CD4-positive, alpha-beta T cell (primary cell): ENCODE results near the gene MYH7B. TPM values are rescaled to one million over a fixed set of nuclear protein-coding genes. Genes with fewer than 3 reads are reported as not detected.

Experiments
- ATAC-seq: fragments of 200-7000 bp; cut with Tn5 transposase; one replicate; pipeline ENCODE4 v1.10.0; 2022; ENCODE audit warnings: mild to moderate bottlenecking; ENCODE audit not compliant: poor library complexity
- CTCF ChIA-PET: fragments of 350-600 bp; sonication (Branson Sonifier 250); formaldehyde crosslinking; loops from one replicate; lab custom pipeline; 2021; ENCODE audit warnings: antibody characterized with exemption, inconsistent platforms; lab: Charles Lee
- POLR2A ChIA-PET: fragments of 350-600 bp; sonication (Branson Sonifier 250); formaldehyde crosslinking; loops from one replicate; lab custom pipeline; 2021; ENCODE audit warnings: antibody characterized with exemption, inconsistent platforms; lab: Charles Lee
- DNase-seq, 14 experiments: peaks; one replicate each; pipeline ENCODE4 v3.0.0-alpha.2; 2013 to 2020; ENCODE audit warnings: mixed read lengths in 2 of 14
- H3K27ac ChIP-seq, 2 donors: one replicate each; pipeline versions ENCODE4 v1.5.1 to v1.7.0; 2013; ENCODE audit warnings: low read length in 2 of 2, low read depth in 1 of 2, mild to moderate bottlenecking in 1 of 2
- H3K27me3 ChIP-seq, 2 experiments: 1 replicate in 1 of 2; 2 replicates in 1 of 2; pipeline versions ENCODE4 v1.6.1 to v1.7.0; 2013; ENCODE audit warnings: low read length in 2 of 2, control low read depth in 1 of 2, mild to moderate bottlenecking in 1 of 2, moderate library complexity in 1 of 2; ENCODE audit not compliant: insufficient read depth in 2 of 2, control insufficient read depth in 1 of 2
- H3K36me3 ChIP-seq: one replicate; pipeline ENCODE4 v1.6.1; 2013; ENCODE audit warnings: low read length, control low read depth; ENCODE audit not compliant: insufficient read depth
- H3K4me1 ChIP-seq: one replicate; pipeline ENCODE4 v1.6.1; 2013; ENCODE audit warnings: low read length, control low read depth; ENCODE audit not compliant: insufficient read depth
- H3K4me3 ChIP-seq: one replicate; pipeline ENCODE4 v1.5.1; 2013; ENCODE audit warnings: mild to moderate bottlenecking, low read length, moderate library complexity
- H3K9me3 ChIP-seq, 2 experiments: 1 replicate in 1 of 2; 2 replicates in 1 of 2; pipeline versions ENCODE4 v1.6.1 to v1.7.0; 2013; ENCODE audit warnings: low read length in 2 of 2, mild to moderate bottlenecking in 2 of 2, control low read depth in 1 of 2, moderate library complexity in 1 of 2; ENCODE audit not compliant: control insufficient read depth in 1 of 2, insufficient read depth in 1 of 2
- H3K27ac Mint-ChIP-seq: one replicate; pipeline ENCODE4 v1.8.0; 2020; ENCODE audit warnings: mixed read lengths
- H3K27me3 Mint-ChIP-seq: one replicate; pipeline ENCODE4 v1.8.0; 2021; ENCODE audit warnings: mixed read lengths
- H3K36me3 Mint-ChIP-seq: one replicate; pipeline ENCODE4 v1.8.0; 2021; ENCODE audit warnings: low read depth, mixed read lengths
- H3K4me1 Mint-ChIP-seq: one replicate; pipeline ENCODE4 v1.8.0; 2021; ENCODE audit warnings: low read depth, mixed read lengths
- H3K4me3 Mint-ChIP-seq: one replicate; pipeline ENCODE4 v1.8.0; 2020; ENCODE audit warnings: mild to moderate bottlenecking, mixed read lengths
- H3K9me3 Mint-ChIP-seq: one replicate; pipeline ENCODE4 v1.8.0; 2020; ENCODE audit warnings: mixed read lengths
- intact Hi-C, 2 experiments: fragments of 100-400 bp; cut with DNase I in 1 of 2; cut with micrococcal nuclease in 1 of 2; formaldehyde crosslinking; loops; one replicate each; pipeline versions ENCODE4 v1.15.1 to v1.9.0; 2023 to 2025; cut with DNase I, micrococcal nuclease
- total RNA-seq, 174 experiments: library from RNA in 2 of 174; stranded (reverse) in 2 of 174; gene quantifications; one replicate each; pipeline ENCODE4 v1.2.3 and lab custom pipeline; 2021 to 2026
- TF ChIP-seq, protein P1 (sequence below): fragments of 200-600 bp; IDR thresholded peaks from one replicate; pipeline ENCODE4 v1.8.0; 2022; ENCODE audit warnings: antibody characterized with exemption, mild to moderate bottlenecking

MYH7B gene
- total RNA-seq, 2 experiments from 2014 or later: 0.53 to 0.58 TPM

DNA sequence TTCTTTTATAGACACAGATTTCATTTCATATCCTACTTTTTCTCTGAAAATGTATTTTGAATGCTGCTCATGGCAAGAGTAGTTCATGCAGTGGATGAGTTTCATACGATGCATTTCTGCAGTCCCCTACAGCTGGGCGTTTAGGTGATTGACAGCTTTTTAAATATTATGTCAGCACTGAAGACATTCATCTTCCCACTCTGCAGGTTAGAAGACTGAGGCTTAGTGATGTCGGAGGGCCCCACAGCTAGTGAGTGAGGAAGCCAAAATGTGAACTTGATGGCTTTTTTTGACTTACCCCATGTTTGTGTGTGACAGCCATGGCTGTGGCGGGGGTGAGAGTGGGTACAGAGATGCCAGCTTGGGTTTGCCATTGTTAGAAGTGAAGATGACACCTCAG lies 33.5 kb downstream of the MYH7B start:
- no peak for DNase-seq
- no peak for ATAC-seq
- Mint-ChIP-seq H3K27ac (no peak overlapping the region), H3K27me3 (no peaks in the 10 kb centered on the region), H3K36me3 (no peaks in the 10 kb centered on the region), H3K4me1 (no peaks in the 10 kb centered on the region), H3K4me3 (no peak overlapping the region), H3K9me3 (no peaks in the 10 kb centered on the region)
- TF ChIP-seq, protein P1, sequence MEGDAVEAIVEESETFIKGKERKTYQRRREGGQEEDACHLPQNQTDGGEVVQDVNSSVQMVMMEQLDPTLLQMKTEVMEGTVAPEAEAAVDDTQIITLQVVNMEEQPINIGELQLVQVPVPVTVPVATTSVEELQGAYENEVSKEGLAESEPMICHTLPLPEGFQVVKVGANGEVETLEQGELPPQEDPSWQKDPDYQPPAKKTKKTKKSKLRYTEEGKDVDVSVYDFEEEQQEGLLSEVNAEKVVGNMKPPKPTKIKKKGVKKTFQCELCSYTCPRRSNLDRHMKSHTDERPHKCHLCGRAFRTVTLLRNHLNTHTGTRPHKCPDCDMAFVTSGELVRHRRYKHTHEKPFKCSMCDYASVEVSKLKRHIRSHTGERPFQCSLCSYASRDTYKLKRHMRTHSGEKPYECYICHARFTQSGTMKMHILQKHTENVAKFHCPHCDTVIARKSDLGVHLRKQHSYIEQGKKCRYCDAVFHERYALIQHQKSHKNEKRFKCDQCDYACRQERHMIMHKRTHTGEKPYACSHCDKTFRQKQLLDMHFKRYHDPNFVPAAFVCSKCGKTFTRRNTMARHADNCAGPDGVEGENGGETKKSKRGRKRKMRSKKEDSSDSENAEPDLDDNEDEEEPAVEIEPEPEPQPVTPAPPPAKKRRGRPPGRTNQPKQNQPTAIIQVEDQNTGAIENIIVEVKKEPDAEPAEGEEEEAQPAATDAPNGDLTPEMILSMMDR: no peak
- Histone ChIP-seq H3K4me1 (no peaks in the 10 kb centered on the region), H3K4me3 (no peak overlapping the region), H3K9me3 (no peaks in the 10 kb centered on the region), H3K27ac (no peak overlapping the region), H3K36me3 (peaks cover 6% of the 10 kb centered on the region), H3K27me3 (peaks cover under 1 to 1% of the 10 kb centered on the region in 2 experiments)
- POLR2A ChIA-PET: no interaction called here
- intact Hi-C loops: no loop called here
- CTCF ChIA-PET: interaction anchor here (0.7 kb wide), 1 partner anchor 18 kb away, joined by 3 read pairs; no protein-coding TSS in a partner anchor

- Mint-ChIP-seq H3K4me1 (no peaks in the 10 kb centered on the region), H3K9me3 (no peaks in the 10 kb centered on the region), H3K4me3 (no peak overlapping the region), H3K36me3 (no peaks in the 10 kb centered on the region), H3K27me3 (no peaks in the 10 kb centered on the region), H3K27ac (no peak overlapping the region)
- ChIA-PET CTCF (no interaction called here), POLR2A (no interaction called here)
- no peak for ATAC-seq
- Histone ChIP-seq H3K27ac (no peak overlapping the region), H3K4me3 (no peak overlapping the region), H3K4me1 (no peaks in the 10 kb centered on the region), H3K9me3 (no peaks in the 10 kb centered on the region), H3K27me3 (no peaks in the 10 kb centered on the region), H3K36me3 (peaks cover 10% of the 10 kb centered on the region)
- no peak for DNase-seq
- intact Hi-C loops: no loop called here
- TF ChIP-seq, protein P1: no peak
Observed at GRCh38 chr20:34989670-34990069, 34.0 kb downstream of the MYH7B start.

DNA sequence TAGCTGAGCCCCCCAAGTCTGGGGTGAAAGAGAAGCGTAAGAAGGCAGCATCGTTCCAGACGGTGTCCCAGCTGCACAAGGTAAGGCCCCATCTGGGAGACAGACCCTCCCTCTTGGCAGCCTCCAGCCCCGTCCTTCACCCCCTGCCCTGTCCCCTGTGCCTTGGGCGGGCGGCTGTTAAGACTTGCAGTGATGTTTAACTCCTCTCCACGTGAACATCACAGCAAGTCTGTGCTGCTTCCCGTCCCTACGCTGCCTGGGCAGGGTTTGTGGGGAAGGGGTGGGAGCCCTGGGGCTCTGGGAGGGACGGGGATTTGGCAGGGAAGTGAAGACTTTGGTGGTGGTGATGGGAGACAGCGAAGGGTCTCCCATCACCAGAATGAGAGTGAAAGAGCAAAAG lies 34.6 kb downstream of the MYH7B start:
- H3K27ac Mint-ChIP-seq: no peak overlapping the region
- H3K36me3 Mint-ChIP-seq: no peaks in the 10 kb centered on the region
- Histone ChIP-seq H3K9me3 (no peaks in the 10 kb centered on the region), H3K27me3 (no peaks in the 10 kb centered on the region), H3K4me1 (no peaks in the 10 kb centered on the region), H3K27ac (no peak overlapping the region), H3K36me3 (peaks cover 14% of the 10 kb centered on the region), H3K4me3 (no peak overlapping the region)
- no peaks in the 10 kb centered on the region for H3K27me3 Mint-ChIP-seq
- H3K4me3 Mint-ChIP-seq: no peak overlapping the region
- ATAC-seq (no peak), DNase-seq (no peak)
- TF ChIP-seq, protein P1: no peak
- H3K4me1 Mint-ChIP-seq: no peaks in the 10 kb centered on the region
- POLR2A ChIA-PET: no interaction called here
- CTCF ChIA-PET: no interaction called here
- intact Hi-C loops: no loop called here
- no peaks in the 10 kb centered on the region for H3K9me3 Mint-ChIP-seq
